GM21529 (cell line): Measurements from ENCODE around the gene SRCIN1.

Experiments used
- ATAC-seq: cut with Tn5 transposase; IDR thresholded peaks from one replicate; pipeline ENCODE4 v1.9.1; 2021; ENCODE audit not compliant: unreplicated experiment

Gene SRCIN1

DNA sequence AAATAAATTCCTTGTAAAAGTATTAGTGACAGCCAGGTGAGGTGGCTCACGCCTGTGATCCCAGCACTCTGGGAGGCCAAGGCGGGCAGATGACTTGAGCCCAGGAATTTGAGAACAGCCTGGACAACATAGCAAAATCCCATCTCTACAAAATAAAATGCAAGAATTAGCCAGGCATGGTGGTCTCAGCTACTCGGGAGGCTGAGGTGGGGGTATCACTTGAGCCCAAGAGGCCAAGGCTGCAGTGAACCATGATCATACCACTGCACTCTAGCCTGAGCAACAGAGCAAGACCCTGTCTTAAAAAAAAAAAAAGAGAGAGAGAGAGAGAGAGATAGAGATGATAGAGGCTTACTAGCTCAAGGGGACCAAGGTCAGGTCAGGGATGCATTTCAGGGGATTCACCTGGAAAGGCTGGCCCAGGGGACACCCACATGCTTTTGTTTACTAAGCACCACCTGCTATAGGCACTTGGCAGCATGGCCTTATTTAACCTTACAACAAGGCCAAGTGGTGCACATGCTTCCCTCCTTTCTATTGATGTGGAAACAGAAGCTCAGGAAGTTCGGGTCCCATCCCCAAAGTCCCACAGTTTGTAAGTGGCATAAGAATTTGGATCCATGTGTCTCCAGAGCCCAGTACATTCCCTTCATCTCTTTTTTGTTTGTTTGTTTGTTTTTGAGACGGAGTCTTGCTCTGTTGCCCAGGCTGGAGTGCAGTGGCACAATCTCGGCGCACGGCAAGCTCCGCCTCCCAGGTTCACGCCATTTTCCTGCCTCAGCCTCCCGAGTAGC is 12.4 kb upstream of the SRCIN1 start:
- no peak for ATAC-seq

DNA sequence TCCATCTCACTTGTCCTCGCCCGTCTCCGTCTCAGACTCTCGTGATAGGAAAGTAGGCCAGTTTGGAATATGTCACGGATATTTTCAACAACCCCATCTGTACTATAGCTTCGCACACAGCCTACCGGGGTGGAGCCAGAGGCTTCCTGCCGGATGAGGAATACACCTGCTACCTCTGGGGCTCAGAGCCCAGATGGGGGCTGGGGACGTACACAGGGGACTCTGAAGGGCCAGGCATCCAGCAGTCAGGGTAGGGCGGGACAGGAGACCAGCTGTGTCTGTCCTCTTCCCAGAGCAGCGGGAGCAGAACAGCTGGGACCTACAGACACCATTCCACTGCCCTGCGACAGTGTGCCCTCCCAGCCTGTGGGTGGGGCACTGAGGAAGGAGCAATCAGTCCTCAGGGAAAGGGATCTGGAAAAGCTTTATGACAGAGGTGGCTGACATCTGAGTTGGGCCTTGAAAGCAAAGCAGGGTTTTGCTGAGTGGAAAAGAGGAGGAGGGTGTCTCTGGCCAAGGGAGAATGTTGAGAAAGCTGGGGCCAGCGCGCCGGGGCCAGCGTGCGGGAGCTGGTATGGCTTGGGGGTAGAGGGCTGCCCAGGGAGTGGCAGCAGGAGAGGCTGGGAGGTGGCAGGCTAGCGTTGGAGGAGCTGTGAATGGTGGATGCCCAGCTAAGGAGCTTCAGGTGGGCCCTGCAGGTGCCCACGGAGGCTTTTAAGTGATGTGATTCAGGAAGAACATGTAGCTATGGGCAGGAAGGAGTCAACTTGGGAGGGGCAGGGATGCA is 11.5 kb upstream of the SRCIN1 start:
- no peak for ATAC-seq

DNA sequence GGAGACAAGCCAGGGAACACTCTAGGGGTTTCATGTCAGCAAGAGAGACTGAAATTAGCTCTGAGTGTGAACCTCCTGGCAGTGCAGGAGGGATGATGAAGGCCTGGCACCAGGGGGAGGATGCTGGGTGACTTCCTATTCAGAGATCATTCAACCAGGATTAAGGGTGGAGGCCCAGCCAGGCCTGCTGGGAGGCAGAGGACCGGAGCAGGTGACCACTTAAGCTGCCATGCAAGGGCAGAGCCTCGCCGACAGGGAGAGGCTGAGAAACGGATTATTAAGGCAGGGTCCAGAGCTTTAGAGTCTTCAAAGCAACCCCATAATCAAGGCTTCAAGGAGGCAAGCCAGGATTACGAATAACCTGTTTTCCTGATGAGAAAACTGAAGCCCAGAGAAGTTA is 10.6 kb upstream of the SRCIN1 start:
- no peak for ATAC-seq

DNA sequence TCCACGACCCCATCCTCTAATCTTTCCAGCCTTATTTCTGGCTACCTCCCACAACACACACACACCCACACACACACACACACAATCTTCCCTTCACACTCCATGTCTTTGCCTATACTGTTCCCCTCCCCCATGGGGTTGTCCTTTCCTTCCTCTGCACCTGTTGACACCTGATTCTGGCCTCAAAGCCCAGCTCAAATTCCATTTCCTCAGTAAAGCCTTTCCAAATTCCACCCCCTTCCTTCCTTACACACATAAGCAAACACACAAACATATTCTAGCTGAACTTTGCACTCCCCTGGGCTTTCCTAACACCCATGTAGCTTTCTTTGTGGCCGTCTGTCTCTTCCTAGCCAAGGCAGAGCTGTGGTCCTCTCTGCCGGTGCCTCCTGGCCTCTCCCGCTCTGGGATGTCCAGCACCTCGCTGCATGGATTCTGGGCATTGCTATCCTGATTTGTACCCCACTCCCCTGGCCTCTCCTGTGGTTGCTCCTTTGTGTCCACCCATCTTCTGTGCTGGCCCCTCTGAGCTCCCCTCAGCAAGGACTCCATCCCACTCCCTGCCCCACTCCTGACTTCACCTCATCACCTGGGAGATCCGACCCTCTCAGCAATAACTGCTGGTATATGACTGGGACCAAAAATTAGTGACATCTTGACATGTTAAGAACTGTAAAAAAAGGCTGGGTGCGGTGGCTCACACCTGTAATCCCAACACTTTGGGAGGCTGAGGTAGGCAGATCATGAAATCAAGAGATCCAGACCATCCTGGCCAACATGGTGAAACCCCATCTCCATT is 8.4 kb upstream of the SRCIN1 start:
- ATAC-seq, result no peak

DNA sequence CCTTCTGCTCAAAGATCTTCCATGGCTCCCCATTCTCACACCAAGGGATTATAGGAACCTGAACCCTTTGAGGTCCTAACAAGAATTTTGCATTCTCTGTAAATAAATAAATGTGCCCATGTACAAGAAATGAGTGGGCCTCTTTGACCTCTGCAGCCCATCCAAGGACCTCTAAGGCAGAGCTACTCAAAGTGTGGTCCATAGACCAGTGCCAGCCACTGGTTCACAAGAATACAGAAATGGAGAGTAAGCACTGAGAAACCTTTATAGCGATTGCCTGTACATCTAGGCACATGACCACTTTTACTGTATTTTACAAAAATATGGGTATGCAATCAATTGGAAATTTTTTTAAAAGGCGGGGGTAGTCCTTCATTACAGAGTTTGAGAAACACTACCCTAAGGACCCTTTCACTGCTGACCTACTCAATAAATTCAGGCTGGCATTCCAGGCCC is 7.8 kb upstream of the SRCIN1 start:
- no peak for ATAC-seq

DNA sequence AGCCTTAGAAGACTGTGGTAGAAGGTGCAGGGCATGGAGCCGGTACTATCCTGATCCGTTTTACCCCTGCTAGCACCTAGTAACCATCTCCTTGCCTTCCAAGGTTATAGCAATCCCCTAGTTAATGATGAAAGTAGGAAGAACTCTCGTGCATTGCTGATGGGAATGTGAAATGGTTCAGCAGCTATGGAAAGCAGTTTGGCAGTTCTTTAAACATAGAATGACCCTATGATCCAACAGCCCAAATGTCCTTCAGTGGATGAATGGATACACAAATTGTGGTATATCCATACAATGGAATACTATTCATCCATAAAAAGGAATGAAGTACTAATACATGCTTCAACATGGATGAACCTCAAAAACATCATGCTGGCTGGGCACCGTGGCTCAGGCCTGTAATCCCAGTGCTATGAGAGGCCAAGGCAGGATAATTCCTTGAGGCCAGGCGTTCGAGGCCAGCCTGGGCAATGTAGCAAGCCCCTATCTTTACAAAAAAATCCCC is 6.2 kb upstream of the SRCIN1 start:
- ATAC-seq, result no peak

DNA sequence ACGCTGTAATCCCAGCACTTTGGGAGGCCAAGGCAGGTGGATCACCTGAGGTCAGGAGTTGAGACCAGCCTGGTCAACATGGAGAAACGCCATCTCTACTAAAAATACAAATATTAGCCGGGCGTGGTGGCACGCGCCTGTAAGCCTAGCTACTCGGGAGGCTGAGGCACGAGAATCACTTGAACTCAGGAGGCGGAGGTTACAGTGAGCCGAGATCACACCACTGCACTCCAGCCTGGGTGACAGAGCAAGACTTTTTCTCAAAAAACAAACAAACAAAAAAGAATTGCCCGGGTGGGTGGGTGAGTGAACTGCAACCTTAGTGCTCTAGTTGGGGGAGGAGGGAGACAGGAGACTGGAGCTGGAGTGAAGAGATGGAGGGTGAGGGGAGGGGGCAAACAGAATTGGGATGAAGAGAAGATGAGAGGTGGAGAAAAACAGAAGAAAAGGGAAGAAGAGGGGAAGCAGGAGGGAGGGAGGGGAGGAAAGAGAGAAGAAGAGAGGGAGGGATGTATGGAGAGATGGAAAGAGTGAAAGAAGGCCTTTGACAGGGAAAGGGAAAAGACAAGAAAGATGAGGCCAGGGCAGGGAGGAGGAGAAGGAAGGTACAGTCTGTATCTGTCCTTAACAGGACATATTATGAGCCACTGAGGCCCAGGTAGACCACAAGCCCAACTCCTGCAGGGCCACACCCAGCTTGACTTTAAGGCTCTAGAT is 5.5 kb upstream of the SRCIN1 start:
- ATAC-seq, result no peak

DNA sequence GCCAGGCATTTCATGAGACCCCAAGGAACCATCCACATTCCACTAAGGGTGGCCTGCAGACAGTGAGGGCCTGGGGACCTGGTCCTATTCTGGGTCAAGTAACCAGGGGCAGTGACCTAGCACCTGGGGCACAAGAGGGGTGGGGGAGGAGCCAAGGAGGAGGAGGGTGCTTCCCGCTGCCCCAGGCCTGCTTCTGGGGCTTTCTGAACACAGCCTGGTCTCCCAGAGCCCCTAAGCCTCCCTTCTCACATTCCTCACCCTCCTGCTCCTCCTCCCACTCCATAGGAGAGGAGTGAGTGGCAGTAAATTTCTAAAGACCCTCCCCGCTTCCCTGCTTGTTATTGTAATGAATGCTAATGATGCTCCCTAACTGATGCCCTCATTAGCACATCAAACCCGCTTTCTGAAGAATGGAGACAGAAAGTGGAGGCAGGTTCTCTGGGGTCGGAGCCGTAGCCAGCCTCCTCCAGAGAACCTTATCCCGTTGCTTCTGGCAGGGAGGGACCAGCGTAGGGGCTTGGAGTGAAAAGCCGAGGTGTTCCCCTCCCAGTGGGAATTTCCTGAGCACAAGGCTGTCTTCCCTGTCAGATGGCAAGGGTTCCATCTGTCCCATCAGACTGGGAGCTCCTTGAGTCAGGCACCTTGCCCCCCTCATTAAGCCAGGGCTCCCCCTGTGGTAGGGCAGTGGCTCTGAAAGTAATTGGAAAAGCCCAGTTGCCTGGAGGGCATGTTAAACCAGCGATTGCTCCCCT is 3.7 kb upstream of the SRCIN1 start:
- ATAC-seq, result no peak

DNA sequence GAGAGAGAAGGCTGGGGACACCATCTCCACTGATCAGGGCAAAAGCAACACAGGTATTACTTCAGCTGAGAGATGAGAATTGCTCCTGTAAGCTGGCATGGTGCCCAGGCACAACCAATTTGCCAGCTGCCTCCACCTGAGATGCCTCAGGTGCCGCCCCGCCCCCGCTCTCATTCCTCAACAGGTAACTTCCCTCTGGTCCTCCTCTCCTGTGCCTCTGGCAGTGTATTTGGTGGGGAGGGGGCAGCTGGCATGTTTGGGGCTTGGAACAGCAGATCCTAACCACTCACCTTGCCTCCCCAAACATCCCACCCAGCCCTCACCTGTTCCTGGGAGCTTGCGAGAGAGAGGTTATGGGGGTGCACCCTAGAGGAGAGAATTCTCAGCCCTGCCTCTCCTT is 2.9 kb upstream of the SRCIN1 start:
- ATAC-seq, result no peak

DNA sequence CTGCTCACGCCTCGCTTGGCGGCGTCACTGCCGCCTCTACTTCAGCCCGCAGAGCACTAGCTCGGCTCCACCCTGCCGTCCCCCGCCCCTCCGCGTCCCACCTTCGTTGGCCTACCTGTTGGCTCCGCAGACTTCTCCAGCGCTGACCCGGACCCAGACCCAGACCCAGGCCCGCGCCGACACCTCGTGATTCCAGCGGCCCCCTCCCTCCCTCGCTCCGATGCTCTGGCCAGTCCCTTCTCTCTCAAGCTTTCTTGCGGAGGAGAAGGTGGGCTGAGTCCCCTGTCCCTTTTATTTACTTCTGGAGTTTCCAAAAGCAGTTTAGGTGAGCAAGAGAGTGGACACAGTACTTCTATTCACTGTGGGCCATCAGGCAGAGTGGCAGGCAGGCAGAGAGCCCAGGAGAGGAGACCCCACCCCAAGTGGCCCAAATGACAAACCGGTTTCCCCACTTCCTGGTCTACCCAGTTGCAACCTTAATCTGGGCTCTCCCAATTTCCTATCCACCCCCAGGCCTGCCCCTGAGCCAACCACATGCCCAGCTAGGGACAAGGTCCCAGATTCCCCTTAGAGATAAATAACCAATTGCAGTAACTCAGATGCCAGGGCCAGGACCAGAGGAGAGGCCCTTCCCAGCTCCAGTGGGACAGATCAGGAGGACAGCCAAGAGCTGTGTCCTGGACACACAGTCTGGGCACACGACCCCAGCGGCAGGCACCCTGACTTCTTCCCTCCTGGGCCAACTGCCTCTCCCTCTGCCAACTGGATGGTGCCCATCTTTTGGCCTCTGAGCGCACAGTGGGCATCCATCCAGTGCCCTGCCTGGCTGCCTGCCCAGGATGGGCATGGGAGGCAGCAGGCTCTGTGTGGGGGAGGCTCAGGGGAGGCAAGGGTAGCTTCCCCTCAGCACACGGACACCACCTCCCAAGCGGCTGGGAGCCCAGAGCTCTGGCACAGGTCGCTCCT is 1.2 kb upstream of the SRCIN1 start:
- no peak for ATAC-seq

DNA sequence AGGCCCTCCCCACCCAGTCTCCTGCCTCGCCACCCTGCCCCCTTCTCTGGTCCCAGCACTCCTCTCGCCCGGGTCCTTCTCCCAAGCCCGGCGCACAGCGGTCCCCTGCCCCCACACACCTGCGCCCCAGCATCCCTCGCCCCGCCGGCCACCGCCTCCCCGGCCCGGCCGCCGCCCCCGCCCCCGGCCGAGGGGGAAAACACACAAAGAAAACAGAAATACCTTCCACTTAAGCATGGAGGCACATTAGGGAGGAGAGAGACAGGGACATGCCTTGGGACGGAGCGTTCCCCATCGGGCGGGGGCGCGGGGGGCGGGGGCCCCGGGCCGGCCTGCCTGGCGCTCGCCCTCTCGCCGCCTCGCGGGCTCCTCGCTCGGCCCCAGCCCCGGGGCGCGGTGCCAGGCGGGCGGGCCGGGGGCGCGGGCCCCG is 326 bp downstream of the SRCIN1 start:
- no peak for ATAC-seq

DNA sequence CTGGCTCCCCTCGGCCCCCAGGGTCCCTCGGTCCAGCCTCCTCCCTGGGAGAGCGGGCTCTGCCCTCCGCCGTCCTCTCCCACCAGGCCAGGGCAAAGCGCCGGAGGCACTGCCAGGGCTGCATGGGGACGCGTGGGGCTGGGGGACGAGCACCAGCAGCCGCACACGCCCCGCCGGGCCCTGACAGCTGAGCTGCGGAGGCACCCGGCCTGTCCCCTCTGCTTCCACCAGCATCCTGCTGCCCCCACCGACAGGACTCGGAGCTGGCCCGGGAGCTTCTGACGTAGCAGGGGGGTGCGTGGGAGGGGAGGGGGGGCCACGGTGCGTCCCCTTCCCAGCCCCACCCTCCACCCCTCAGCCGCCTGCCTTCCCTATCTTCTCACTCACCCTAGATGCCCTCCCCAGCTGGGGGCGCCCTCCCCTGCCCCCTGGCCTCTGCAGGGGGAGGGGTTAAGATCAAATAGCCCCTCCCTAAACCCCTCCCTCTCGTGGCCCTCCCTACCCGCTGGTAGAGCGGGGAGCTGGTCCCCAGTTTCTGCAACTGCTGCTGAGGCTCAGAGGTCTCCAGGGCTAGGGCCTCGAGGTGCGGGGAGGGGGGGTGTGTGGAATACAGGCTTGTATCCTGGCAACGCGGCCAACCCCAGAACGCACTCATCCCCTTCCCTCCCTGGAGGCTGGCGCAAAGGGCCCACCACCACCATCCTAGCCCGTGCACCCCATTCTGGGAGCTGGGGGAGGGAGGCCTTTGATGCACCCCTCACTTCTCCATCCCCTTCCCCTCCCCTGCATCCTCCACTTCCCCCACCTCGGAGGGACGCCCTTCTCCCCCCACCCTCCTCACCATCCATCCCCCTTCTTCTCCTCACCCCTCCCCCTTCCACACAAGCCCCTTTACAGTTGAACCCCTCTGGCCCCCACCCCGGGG is 1.0 kb downstream of the SRCIN1 start:
- no peak for ATAC-seq

DNA sequence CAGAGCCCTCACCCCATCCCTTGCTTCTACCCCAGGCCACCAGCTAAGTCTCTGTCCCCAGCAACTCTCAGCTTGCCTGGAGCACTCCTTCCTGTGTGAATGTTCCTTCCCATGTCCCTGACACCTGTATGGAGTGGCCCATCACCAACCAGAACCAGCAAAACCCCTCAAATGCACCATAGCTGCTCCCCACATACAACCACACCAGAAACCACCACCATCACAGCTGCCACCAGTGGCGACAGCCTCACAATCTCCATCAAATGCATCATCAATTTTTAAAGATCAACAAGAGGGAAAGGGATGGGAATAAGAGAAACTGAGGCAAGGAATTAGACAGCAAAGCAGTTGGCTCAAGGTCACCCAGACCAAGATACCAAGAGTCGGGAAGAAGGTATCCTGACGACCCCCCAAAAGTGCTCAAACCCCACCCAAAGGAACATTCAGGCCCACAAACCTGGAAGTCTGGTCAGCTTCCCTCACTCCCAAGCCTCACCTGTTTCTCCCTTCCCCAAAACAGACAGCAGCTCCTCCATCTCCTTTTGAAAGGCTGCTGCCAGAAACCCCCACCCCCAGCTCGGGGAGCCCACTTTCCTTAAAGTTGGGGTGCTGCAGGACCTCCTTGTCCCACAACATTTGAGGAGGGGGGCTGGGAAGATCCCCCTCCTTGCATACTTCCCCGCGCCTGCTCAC is 1.8 kb downstream of the SRCIN1 start:
- ATAC-seq, result no peak

DNA sequence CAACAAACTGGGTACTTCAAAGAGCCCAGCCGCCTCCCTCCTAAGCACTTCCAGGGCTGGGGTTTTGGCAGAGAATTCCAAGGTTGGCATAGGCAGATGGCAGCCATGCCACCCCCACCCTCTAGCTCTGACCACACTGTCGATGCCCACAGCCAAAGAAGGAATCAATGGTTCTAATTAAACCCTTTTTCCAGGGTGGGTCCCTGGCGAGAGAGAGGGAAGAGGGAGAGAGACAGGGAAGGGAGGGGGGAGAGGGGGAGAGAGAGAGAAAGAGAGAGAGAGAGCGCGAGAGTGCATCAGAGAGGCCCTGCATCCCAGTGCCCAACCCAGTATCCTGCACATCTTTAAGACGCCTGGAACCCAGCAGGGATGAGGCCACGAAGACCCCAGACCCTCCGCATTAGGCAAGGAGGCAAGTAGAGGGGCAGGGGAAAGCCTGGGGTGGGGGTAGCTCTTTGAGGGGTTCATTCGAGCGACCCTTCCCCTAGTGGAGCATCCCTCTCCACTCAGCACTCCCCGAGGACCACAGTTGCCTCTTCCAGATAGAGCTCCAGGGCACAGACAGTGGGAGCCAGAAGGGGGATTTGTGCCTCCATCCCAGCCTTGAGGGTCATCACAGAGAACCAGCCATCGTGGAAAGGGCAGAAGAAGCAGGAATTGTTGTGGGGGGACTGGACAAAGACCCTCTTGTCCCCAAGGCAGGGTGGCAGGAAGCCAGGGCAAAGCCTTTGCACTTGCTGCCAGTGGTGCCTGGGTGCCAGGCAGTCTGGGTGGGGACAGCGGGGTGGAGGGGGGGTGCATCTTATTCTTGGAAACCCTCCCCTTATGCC is 2.6 kb downstream of the SRCIN1 start:
- ATAC-seq, result no peak

DNA sequence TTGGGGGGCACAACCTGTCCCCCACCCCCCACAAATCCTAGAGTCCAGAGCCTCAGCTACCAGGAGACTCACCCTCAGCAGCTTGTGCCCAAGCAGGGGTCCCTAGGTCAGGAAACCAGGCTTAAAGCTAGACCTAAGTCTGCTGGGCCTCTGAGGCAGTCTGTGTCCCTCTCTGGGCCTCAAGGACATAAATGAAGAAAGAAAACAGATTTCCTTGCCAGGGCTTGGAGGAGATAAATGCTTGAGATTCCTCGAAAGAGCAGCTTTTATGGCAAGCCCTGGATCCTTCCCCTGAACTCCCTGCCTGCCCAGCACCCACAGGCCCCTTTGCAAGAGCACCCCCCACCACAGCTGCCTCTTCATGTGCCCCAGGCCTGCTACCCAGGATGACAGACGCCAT is 3.3 kb downstream of the SRCIN1 start:
- no peak for ATAC-seq
